DND-41 (cell line): ENCODE measurements around the gene COL26A1.

Experiments
- CTCF ChIP-seq: IDR thresholded peaks from 2 replicates; pipeline ENCODE4 v1.5.1; 2012; ENCODE audit warnings: borderline replicate concordance, low read length, moderate library complexity, mild to moderate bottlenecking; ENCODE audit not compliant: poor library complexity, severe bottlenecking; ENCODE audit errors: extremely low read depth
- EZH2 ChIP-seq: IDR thresholded peaks from 3 replicates; pipeline ENCODE4 v1.6.1; 2012; ENCODE audit warnings: borderline replicate concordance, low read depth, mild to moderate bottlenecking, moderate library complexity, low read length, inconsistent platforms; ENCODE audit not compliant: severe bottlenecking

GRCh38 chr7:101453617-101454016 lies 90.9 kb downstream of the COL26A1 start:
- TF ChIP-seq CTCF (no peak), EZH2 (no peak)
